Liver (tissue), 9 donors: ENCODE data around the gene HOXD11. TPM values are rescaled to one million over a fixed set of nuclear protein-coding genes. Genes with fewer than 3 reads are reported as not detected.
A peak's percentile ranks its signal among the peaks of the same experiment; 100 is the strongest.

ENCODE experiments used
- DNase-seq: peaks from one replicate; pipeline ENCODE4 v3.0.0-alpha.2; 2017; ENCODE audit warnings: low spot score
- H3K27ac ChIP-seq, 2 donors: one replicate each; pipeline ENCODE4 v1.7.0; 2013; ENCODE audit warnings: inconsistent platforms in 2 of 2, low read length in 2 of 2, control low read depth in 1 of 2, low read depth in 1 of 2, mild to moderate bottlenecking in 1 of 2
- H3K27me3 ChIP-seq, 4 donors: one replicate each; pipeline versions ENCODE4 v1.6.1 to v1.7.0; 2013; ENCODE audit warnings: low read length in 3 of 4, inconsistent platforms in 1 of 4, mild to moderate bottlenecking in 1 of 4, moderate library complexity in 1 of 4; ENCODE audit not compliant: control insufficient read depth in 4 of 4, insufficient read depth in 4 of 4
- H3K36me3 ChIP-seq, 4 donors: one replicate each; pipeline versions ENCODE4 v1.6.1 to v1.7.0; 2013; ENCODE audit warnings: low read length in 3 of 4, mild to moderate bottlenecking in 3 of 4, low read depth in 1 of 4, moderate library complexity in 1 of 4; ENCODE audit not compliant: control insufficient read depth in 4 of 4, insufficient read depth in 3 of 4
- H3K4me1 ChIP-seq, 4 donors: one replicate each; pipeline versions ENCODE4 v1.6.1 to v1.7.0; 2013; ENCODE audit warnings: low read length in 3 of 4, mild to moderate bottlenecking in 3 of 4, moderate library complexity in 1 of 4; ENCODE audit not compliant: control insufficient read depth in 4 of 4, insufficient read depth in 4 of 4
- H3K4me3 ChIP-seq, 3 donors: one replicate each; pipeline versions ENCODE4 v1.6.1 to v1.7.0; 2013; ENCODE audit warnings: low read length in 3 of 3, control low read depth in 1 of 3, low read depth in 1 of 3, mild to moderate bottlenecking in 1 of 3
- H3K9ac ChIP-seq, 2 donors: one replicate each; pipeline ENCODE4 v1.7.0; 2013; ENCODE audit warnings: low read length in 2 of 2, mild to moderate bottlenecking in 2 of 2, moderate library complexity in 2 of 2, control low read depth in 1 of 2, low read depth in 1 of 2
- H3K9me3 ChIP-seq, 4 donors: one replicate each; pipeline versions ENCODE4 v1.6.1 to v1.7.0; 2013; ENCODE audit warnings: low read length in 3 of 4; ENCODE audit not compliant: control insufficient read depth in 4 of 4
- CTCF ChIP-seq: fragments of 150-350 bp; IDR thresholded peaks from 2 replicates; pipeline ENCODE4 v1.5.1; 2017; ENCODE audit warnings: improper control_type of control experiment, low read depth, low read length; ENCODE audit not compliant: missing input control
- FOXA1 ChIP-seq: IDR thresholded peaks from 2 replicates; pipeline ENCODE4 v1.6.1; 2016; ENCODE audit warnings: antibody characterized with exemption
- FOXA2 ChIP-seq: IDR thresholded peaks from 2 replicates; pipeline ENCODE4 v1.6.1; 2016; ENCODE audit warnings: antibody characterized with exemption
- HNF4A ChIP-seq, 2 donors: conservative IDR thresholded peaks; 2 replicates each; pipeline ENCODE4 v1.6.1; 2016; ENCODE audit warnings: antibody characterized with exemption in 2 of 2, mild to moderate bottlenecking in 2 of 2
- JUND ChIP-seq, 2 donors: IDR thresholded peaks; 2 replicates each; pipeline ENCODE4 v1.6.1; 2016; ENCODE audit warnings: antibody characterized with exemption in 2 of 2
- REST ChIP-seq: IDR thresholded peaks from 2 replicates; pipeline ENCODE4 v1.6.1; 2016; ENCODE audit warnings: antibody characterized with exemption, mild to moderate bottlenecking
- RXRA ChIP-seq, 2 donors: IDR thresholded peaks; 2 replicates each; pipeline ENCODE4 v1.6.1; 2017 to 2018; ENCODE audit warnings: antibody characterized with exemption in 2 of 2, mild to moderate bottlenecking in 1 of 2
- SP1 ChIP-seq: IDR thresholded peaks from 2 replicates; pipeline ENCODE4 v1.6.1; 2018; ENCODE audit warnings: antibody characterized with exemption, mild to moderate bottlenecking
- WGBS: extraction: QIAGEN DNeasy Blood & Tissue Kit; methylation state at CpG from one replicate; pipeline ENCODE4 v1.1.7; 2013; 5-methylcytosine and 5-hydroxymethylcytosine counted together
- polyA plus RNA-seq, 2 donors: library from polyadenylated mRNA; stranded (reverse) in 1 of 2; unstranded in 1 of 2; fragments of 200-250 nt in 1 of 2; fragments of >200 nt in 1 of 2; fragmentation: Nextera tagmentation in 1 of 2; extraction: Ambion mirVana in 1 of 2; gene quantifications; one replicate each; pipeline versions ENCODE4 v1.2.1 to v1.2.3, GENCODE V29; 2013 to 2015
- total RNA-seq, 2 donors: library from RNA; depleted of rRNA; stranded (reverse); fragments of >200 nt; gene quantifications; one replicate each; pipeline ENCODE4 v1.2.3, GENCODE V29; 2014
- TF ChIP-seq, protein P1 (sequence below): IDR thresholded peaks from 2 replicates; pipeline ENCODE4 v1.6.1; 2016; ENCODE audit warnings: antibody characterized with exemption
- donor health status: healthy.
- donor health status: healthy.
- donor health status: healthy.
- donor health status: healthy.
- donor health status: healthy.

Gene HOXD11
- total and polyA plus RNA-seq, 4 donors: not detected

- 10% methylated on average over 49 of the region's 49 CpGs for WGBS
- Histone ChIP-seq H3K27ac (no peak overlapping the region), H3K4me3 (no peak overlapping the region), H3K4me1 (peaks cover 2 to 14% (median 6%) of the 10 kb centered on the region in 4 donors), H3K27me3 (peaks cover 8 to 52% (median 25%) of the 10 kb centered on the region in 4 donors), H3K9ac (no peak overlapping the region), H3K36me3 (no peaks in the 10 kb centered on the region), H3K9me3 (peaks cover 0 to 11% (median 0%) of the 10 kb centered on the region in 4 donors)
- DNase-seq: no peak
- TF ChIP-seq RXRA (IDR thresholded peaks at IDR 0.05) (no peak), SP1 (no peak), HNF4A (conservative IDR thresholded peaks at IDR 0.05) (no peak)
Observed at GRCh38 chr2:176128172-176128981, 21.3 kb downstream of the HOXD11 start.

DNA sequence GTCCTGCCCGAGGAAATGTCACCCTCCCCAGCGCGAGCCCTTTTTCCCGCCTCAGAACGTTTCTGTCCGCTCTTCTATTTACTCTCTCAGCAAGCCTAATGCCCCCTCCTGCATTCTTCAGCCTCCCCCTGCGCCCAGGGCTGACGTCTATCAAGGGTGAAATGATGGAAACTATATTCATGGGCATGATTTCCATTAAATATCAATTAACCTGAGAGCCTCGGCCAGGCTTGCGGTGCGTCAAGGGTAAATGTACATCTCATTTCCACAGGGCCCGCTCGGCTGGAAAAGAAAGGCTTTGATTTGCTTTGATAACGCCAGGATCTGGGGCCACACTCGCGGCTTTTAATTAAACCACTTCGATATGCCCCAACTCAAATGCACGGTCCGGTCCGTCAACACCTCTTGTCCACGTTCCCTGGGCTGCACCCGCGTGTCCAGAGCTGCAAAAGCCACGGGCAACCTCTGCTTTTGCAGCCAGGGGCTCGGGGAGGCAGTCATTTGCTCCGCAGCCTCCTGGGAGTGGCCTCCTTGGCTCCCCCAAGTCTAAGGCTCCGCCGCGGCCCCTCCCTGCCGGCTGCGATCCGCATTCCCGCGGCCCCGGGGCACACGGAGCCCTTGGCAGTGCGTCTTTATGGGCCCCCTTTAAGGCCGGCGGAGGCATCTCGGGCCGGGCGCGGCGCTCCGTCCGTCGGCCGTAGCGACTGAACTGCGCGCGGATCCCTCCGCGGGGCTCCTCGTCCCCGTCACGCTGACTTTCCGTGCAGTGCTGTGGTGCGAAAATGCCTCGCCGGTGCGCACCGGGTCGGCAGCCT, 22.1 kb downstream of the HOXD11 start, which contains the start of gene HOXD8:
Gene HOXD8 (plus strand): TSS at position 724 of the 815 bp plus-strand sequence. CDS start 662 bp downstream, outside the sequence.
- H3K27ac ChIP-seq: no peak within 1 kb of the TSS
- H3K9ac ChIP-seq: no peak within 1 kb of the TSS
- no peak for TF ChIP-seq FOXA1
- no peak for TF ChIP-seq RXRA (IDR thresholded peaks at IDR 0.05)
- TF ChIP-seq REST: no peak
- TF ChIP-seq CTCF: no peak
- TF ChIP-seq SP1: no peak
- TF ChIP-seq JUND (IDR thresholded peaks at IDR 0.05): no peak
- TF ChIP-seq FOXA2: no peak
- TF ChIP-seq, protein P1, sequence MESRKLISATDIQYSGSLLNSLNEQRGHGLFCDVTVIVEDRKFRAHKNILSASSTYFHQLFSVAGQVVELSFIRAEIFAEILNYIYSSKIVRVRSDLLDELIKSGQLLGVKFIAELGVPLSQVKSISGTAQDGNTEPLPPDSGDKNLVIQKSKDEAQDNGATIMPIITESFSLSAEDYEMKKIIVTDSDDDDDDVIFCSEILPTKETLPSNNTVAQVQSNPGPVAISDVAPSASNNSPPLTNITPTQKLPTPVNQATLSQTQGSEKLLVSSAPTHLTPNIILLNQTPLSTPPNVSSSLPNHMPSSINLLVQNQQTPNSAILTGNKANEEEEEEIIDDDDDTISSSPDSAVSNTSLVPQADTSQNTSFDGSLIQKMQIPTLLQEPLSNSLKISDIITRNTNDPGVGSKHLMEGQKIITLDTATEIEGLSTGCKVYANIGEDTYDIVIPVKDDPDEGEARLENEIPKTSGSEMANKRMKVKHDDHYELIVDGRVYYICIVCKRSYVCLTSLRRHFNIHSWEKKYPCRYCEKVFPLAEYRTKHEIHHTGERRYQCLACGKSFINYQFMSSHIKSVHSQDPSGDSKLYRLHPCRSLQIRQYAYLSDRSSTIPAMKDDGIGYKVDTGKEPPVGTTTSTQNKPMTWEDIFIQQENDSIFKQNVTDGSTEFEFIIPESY: no peak
- no peaks in the 10 kb centered on the region for H3K36me3 ChIP-seq
- H3K9me3 ChIP-seq: peaks cover 0 to 11% (median 0%) of the 10 kb centered on the region in 4 donors
- H3K4me3 ChIP-seq: peak within 1 kb of the TSS in 1 of 3 donors; percentile 44
- H3K4me1 ChIP-seq: peaks cover 2 to 14% (median 6%) of the 10 kb centered on the region in 4 donors
- no peak for DNase-seq
- peaks cover 8 to 60% (median 26%) of the 10 kb centered on the region in 4 donors for H3K27me3 ChIP-seq
- WGBS: 4% methylated on average over 64 of the region's 64 CpGs
